Prostate gland (tissue), 2 donors: ENCODE data around the gene BICC1.

Source experiments
- CTCF ChIP-seq, 4 experiments: fragments of 200-600 bp in 2 of 4; fragments of 450-650 bp in 2 of 4; sonication (generic) in 2 of 4; IDR thresholded peaks; 1 replicate in 3 of 4; 2 replicates in 1 of 4; pipeline ENCODE4 v1.5.1; 2016 to 2019; ENCODE audit warnings: antibody characterized with exemption in 4 of 4, mild to moderate bottlenecking in 2 of 4, moderate library complexity in 2 of 4
- POLR2A ChIP-seq: fragments of 450-650 bp; IDR thresholded peaks from one replicate; pipeline ENCODE4 v1.6.1; 2016; ENCODE audit warnings: antibody characterized with exemption, mild to moderate bottlenecking
- POLR2AphosphoS5 ChIP-seq: sonication (generic); formaldehyde crosslinking; IDR thresholded peaks from one replicate; pipeline ENCODE4 v1.6.1; 2017; ENCODE audit warnings: antibody characterized with exemption

DNA sequence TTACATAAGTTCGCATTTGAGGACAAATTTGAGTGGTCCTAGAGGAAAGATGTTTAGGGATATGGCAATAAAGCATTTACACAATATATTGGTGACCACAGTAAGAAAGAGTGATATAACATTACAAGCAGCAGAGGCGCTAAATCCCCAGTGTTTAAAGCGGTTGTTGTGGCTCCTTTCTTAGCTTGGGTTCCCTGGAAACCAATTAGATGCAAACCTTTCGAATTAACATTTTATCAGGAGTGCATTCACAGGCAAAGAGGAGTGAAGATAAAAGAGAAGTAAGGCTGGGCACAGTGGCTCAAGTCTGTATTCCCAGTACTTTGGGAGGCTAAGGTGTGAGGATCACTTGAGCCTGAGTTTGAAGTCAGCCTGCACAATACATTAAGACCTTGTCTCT is 331.1 kb downstream of the BICC1 start:
- TF ChIP-seq CTCF (IDR thresholded peaks at IDR 0.05) (no peak), POLR2A (no peak), POLR2AphosphoS5 (no peak)
